WTC11 (cell line): ENCODE data around the gene COL5A1.

Experiments
- CTCF ChIP-seq: fragments of 200-600 bp; IDR thresholded peaks from 2 replicates; pipeline ENCODE4 v1.8.0; 2022; ENCODE audit warnings: antibody characterized with exemption
- EMX1 ChIP-seq: fragments of 250-450 bp; sonication (Bioruptor Pico); IDR thresholded peaks from 2 replicates; pipeline ENCODE4 v1.8.0; 2021; ENCODE audit warnings: mild to moderate bottlenecking
- ESRRA ChIP-seq: sonication (generic); formaldehyde crosslinking; IDR thresholded peaks from 2 replicates; pipeline ENCODE4 v1.8.1; 2022; ENCODE audit warnings: mild to moderate bottlenecking, missing genetic modification reagents, borderline replicate concordance
- ETV6 ChIP-seq: sonication (generic); formaldehyde crosslinking; IDR thresholded peaks from 2 replicates; pipeline ENCODE4 v1.8.1; 2022; ENCODE audit warnings: mild to moderate bottlenecking, missing genetic modification reagents
- FOXP4 ChIP-seq: sonication (generic); formaldehyde crosslinking; IDR thresholded peaks from 2 replicates; pipeline ENCODE4 v1.8.0; 2022; ENCODE audit warnings: mild to moderate bottlenecking, missing genetic modification reagents
- JUN ChIP-seq: sonication (generic); formaldehyde crosslinking; IDR thresholded peaks from 2 replicates; pipeline ENCODE4 v1.8.0; 2023; ENCODE audit warnings: mild to moderate bottlenecking, missing genetic modification reagents
- MAX ChIP-seq: sonication (generic); formaldehyde crosslinking; IDR thresholded peaks from 2 replicates; pipeline ENCODE4 v1.8.0; 2022; ENCODE audit warnings: mild to moderate bottlenecking, missing genetic modification reagents
- OVOL2 ChIP-seq: fragments of 250-450 bp; sonication (Bioruptor Pico); IDR thresholded peaks from 2 replicates; pipeline ENCODE4 v1.9.0; 2021; ENCODE audit warnings: mild to moderate bottlenecking, borderline replicate concordance
- STAT6 ChIP-seq: sonication (generic); formaldehyde crosslinking; conservative IDR thresholded peaks from 2 replicates; pipeline ENCODE4 v1.8.1; 2023; ENCODE audit warnings: mild to moderate bottlenecking, low read depth, missing genetic modification reagents, moderate library complexity
- ZNF425 ChIP-seq: fragments of 250-450 bp; sonication (Bioruptor Pico); conservative IDR thresholded peaks from 2 replicates; pipeline ENCODE4 v1.9.0; 2021; ENCODE audit warnings: mild to moderate bottlenecking

GRCh38 chr9:134826336-134827285 lies 185.0 kb downstream of the COL5A1 start:
- TF ChIP-seq STAT6 (CRISPR knock-in tag) (no peak), ESRRA (CRISPR knock-in tag) (no peak), CTCF (no peak), MAX (CRISPR knock-in tag) (no peak), EMX1 (CRISPR knock-in tag) (no peak), OVOL2 (CRISPR knock-in tag) (no peak), FOXP4 (CRISPR knock-in tag) (no peak), JUN (CRISPR knock-in tag) (no peak), ETV6 (CRISPR knock-in tag) (no peak), ZNF425 (no peak)
